Measurements from ENCODE around the gene ARHGAP5.

Gene ARHGAP5

DNA sequence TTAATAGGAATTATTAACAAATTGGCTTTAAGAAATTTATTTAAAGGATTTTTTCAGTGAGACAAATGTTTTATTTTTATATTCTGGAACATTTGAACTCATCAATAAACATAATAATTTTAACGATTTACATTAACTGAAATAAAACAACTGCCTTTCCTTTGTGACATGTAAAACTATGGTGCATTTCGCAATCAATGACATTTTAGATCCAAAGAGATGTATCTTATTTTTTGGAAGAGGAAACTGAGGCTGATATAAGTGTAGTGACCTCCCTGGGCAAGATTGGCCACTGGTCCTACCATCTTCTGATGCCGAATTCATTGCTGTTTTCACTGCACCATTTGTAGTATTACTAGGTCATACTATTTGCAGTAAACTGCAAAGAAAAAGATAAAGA, 128.4 kb downstream of the ARHGAP5 start:
- no peak for DNase-seq (ENCODE audit: low read depth, low spot score)
- H3K27ac ChIP-seq, result no peak overlapping the region

- H3K27ac ChIP-seq, result no peak overlapping the region
- no peak for DNase-seq (ENCODE audit: low read depth, low spot score)
Observed at GRCh38 chr14:32205984-32206383, 128.9 kb downstream of the ARHGAP5 start.

DNA sequence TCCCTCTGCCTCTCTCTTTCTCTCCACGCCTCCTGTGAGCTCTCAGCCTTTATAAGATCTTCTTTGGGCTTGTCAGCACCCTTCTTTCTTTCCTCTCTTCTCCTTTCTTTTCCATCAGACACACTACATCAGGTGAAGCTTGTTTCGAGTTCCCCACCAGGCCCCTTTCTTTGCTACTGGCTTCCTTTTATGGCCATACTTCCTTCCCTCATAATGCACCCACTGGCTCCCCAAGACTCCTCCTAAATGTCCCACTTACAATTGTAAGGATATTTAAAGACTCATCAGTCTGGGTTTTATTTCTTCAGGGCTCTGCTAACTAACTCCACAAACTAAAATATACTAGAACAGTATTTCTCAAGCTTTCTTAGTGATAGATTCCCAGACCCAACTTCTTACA, 129.4 kb downstream of the ARHGAP5 start:
- DNase-seq (ENCODE audit: low read depth, low spot score), result no peak
- H3K27ac ChIP-seq, result no peak overlapping the region

DNA sequence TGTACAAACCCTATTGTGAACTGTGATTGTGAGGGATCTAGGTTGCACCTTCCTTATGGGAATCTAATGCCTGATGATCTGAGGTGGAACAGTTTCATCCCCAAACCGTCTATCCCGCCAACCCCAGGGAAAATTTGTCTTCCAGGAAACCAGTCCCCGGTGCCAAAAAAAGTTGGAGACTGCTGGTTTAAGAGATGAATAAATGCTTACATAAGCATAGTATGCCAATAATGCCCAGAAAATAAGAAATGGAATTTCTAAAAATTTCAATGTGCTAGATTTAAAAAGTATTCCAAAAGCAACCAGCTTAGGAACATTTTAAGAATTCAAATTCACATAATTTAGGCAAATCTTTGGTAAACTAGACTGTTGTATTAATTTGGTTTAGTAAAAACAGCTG, 131.4 kb downstream of the ARHGAP5 start:
- DNase-seq (ENCODE audit: low read depth, low spot score), result no peak
- H3K27ac ChIP-seq, result no peak overlapping the region

All from epithelial cell of prostate (primary cell).